HG03378 (cell line): ENCODE results near the gene CMTM4.
A peak's percentile ranks its signal among the peaks of the same experiment; 100 is the strongest.
"Not testable (repeated sequence)": the region's sequence is repeated elsewhere in the genome, so short reads cannot be mapped to it uniquely, and the experiment has no call there.

Source experiments
- ATAC-seq: cut with Tn5 transposase; IDR thresholded peaks from one replicate; pipeline ENCODE4 v1.9.1; 2021; ENCODE audit warnings: mild to moderate bottlenecking, moderate library complexity; ENCODE audit not compliant: unreplicated experiment

The CMTM4 gene

DNA sequence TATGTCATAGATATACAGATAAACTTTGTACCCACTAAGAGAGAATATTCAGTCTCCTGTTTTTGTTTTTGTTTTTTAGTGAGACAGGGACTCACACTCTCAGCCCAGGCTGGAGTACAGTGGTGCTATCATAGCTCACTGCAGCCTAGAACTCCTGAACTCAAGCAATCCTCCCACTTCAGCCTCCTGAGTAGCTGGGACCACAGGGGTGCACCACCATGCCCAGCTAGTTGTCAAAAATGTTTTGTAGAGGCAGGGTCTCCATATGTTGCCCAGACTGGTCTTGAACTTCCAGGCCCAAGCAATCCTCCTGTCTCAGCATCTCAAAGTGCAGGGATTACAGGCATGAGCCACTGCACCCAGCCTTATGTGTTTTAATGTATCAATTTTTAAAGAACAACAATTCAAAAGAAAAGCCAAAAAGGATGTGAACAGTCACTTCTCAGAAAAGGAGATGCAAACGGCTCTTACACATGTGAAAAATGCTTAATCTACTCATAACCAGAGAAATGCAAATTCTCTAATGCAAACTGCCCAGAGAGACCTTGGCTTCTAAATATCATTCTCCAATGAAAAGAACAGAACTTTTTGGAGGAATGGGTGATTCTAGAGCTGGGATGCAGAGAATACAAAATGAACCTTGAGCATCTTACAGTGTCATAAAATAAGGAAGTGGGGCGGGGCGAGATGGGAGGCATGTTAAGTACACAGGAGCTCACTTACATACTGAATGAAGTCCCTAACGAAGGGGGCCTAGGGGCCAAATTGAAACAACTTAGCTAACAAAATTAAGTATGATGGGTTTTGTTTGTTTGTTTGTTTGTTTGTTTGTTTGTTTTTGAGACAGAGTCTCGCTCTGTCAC is 99.3 kb downstream of the CMTM4 start:
- ATAC-seq, result no peak

DNA sequence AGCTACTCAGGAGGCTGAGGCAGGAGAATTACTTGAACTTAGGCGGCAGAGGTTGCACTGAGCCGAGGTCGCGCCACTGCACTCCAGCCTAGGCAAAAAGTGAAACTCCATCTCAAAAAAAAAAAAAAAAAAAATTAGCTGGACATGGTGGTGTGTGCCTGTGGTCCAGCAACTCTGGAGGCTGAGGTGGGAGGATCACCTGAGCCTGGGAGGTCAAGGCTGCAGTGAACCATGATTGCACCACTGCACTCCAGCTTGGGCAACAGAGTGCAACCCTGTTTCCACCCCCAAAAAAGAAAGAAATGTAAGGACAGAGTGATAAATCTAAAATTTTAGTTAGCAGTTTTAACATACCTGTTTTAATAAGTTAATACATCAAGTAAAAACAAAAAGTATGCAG is 100.0 kb downstream of the CMTM4 start:
- not testable (repeated sequence) for ATAC-seq

DNA sequence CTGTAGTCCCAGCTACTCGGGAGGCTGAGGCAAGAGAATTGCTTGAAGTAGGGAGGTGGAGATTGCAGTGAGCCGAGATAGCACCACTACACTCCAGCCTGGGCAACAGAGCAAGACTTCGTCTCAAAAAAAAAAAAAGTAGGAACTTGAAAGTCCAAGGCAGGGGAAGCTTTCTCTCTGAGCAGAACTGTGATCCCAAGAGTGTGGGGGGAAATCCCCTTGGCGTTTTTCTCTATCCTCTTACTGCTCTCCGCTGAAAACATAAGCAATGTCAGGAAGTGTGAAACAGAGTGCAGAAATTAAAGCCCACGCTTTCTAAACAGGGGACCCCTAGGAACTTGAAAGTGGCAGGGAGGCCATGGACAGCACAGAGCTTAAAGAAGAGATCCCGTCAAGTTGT is 101.8 kb downstream of the CMTM4 start:
- ATAC-seq, result no peak

DNA sequence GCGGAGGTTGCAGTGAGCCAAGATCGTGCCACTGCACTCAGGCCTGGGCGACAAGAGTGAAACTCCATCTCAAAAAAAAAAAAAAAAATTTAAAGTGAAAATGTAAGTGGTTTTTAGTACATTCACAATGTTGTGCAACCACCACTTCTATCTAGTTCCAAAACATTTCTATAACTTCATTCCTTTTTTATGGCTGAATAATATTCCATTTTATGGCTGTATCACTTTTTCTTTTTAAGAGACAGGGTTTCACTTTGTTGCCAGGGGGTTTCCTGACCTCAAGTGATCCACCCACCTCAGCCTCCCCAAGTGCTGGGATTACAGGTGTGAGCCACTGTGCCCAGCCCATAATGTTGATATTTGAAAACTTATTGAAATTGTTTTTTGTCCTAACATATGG is 103.7 kb downstream of the CMTM4 start:
- ATAC-seq, result no peak

DNA sequence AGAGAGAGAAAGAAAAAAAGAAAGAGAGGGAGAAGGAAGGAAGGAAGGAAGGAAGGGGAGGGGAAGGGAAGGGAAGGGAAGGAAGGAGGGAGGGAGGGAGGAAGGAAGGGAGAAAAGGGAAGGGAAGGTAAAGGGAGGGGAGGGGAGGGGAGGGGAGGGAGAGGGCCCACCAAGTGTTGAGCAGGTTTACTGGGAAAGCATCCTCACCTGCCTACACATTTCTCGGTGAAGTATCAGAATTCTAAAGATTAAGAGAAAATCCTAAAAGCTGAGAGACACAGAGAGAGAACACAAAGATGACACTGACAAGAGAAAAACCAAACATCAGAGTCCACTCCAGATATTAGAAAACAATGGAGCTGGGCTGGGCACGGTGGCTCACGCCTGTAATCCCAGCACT is 104.3 kb downstream of the CMTM4 start:
- no peak for ATAC-seq

DNA sequence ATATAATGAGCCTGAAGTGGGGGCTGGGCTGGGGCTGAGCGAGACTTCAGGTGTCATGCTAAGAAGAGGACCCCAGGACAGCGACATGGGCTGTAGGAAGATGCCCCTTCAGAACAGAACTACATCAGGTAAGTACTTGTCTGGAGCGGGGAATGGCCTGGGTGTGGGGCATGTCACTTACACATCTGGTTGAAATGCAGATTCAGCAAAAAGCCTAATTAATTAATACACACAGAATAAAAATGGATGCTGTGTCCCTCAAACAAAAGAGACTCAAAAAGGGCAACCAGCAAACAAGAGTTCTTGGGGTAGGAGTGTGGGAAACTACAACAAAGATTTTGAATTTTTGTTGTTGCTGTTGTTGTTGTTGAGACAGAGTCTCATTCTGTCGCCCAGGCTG is 105.5 kb downstream of the CMTM4 start:
- ATAC-seq, result no peak

DNA sequence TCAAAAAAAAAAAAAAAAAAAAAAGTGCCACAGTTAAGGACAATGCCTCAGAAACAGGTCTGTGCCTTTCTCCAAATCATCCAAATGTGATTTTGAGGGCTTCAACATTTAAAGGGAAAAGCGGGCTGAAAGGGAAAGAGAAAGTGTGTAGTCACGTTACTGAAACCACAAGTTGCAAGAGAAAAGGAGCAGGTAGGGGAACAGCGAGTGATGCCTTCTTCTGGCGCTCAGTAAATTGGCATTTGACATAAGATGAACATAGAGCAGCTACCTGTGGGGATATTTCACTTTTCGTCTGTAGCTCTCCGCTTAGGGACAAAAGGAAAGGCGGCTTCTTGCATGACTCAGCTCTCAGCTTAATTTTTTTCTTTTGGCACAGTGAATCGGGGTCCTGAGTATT is 106.2 kb downstream of the CMTM4 start:
- no peak for ATAC-seq

DNA sequence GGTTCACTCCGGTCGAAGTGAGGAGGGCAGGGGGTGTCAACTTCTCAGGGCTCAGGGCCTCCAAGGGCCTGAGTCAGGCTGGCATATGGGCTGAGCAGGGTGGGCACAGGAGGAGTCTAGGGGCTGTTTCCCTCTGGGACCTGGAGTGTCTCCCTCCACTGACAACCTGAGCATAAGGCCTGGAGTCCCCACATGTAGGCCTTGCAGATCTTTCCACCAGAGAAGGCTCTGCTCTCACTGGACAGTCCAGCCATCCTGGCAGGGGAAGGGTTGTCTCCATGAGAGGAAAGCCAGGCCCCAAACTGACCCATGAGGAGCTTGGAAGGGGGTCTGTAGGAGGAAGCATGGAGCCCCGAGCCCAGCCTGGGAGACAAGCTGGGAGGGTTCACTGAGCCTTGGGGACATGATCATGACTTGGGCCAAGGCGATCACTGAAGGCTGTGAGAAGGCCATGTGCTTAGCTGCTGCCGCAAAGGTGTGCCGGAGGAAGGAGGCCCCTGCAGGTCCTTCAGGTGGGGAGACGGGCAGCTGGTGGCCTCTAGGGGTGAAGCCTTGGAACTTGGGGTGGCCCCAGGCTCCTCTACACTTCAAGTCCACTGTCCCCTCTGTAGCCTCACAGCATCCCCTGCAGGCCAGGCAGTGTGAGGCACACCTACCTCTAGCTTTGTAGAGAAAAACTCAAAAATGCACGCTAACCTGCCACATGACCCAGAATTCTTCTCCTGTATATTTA is 107.4 kb downstream of the CMTM4 start:
- peak; percentile 84 for ATAC-seq

DNA sequence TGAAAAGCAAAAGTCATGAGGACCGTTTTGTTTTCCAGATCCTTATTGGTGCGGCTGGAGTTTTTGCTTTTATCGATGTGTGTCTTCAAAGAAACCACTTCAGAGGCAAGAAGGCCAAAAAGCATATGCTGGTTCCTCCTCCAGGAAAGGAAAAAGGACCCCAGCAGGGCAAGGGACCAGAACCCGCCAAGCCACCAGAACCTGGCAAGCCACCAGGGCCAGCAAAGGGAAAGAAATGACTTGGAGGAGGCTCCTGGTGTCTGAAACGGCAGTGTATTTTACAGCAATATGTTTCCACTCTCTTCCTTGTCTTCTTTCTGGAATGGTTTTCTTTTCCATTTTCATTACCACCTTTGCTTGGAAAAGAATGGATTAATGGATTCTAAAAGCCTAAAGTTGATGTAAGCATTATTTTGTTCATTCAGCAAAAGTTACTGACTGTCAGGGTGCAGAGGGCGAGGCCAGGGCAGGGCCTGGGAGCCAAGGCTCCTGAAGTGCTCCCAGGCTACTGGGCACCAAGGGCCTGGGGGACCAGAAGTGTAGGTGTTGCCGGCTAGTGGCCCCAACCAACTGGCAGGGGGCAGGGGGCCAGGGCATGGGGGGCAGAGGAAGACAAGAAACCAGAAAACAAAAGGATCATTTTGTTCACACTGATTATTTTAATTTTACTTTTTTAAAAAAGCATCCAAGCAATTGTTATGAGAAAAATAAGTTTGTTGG is 108.5 kb downstream of the CMTM4 start:
- ATAC-seq, result no peak

DNA sequence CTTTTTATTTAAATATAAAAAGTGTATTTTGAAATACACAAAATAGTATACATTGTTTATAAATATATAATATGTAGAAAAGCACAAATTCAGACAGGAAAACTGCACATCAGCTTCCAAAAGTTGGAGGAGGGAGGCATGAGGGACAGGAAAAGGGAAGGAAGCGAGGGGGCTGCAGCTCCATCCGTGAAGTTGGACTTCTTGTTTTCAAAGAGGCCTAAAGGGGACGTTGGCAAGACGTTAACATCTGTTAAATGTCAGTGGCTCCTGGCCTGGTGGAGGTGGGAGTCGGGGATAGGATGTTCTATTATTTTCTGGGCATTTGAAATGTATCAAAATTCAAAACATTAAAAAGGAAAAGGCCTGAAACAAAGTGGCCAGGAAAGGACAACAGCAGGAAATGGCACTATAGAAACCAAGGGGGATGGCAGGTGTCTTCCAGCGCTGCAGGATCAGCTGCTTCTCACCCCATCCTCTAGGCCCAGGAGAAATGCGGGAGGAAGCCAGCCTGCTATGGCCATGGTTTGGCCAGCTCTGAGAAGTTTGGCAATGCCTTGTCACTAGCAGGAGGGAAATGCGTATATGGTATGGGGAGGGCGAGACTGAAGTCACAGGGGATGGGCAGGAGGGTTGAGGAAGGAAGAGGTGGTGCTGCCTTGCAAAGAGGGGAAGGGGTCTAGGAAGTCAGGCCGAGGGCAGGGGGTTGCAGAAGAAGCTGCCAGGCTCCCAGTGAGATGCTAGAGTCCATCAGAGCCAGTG is 110.9 kb downstream of the CMTM4 start:
- ATAC-seq, result no peak

DNA sequence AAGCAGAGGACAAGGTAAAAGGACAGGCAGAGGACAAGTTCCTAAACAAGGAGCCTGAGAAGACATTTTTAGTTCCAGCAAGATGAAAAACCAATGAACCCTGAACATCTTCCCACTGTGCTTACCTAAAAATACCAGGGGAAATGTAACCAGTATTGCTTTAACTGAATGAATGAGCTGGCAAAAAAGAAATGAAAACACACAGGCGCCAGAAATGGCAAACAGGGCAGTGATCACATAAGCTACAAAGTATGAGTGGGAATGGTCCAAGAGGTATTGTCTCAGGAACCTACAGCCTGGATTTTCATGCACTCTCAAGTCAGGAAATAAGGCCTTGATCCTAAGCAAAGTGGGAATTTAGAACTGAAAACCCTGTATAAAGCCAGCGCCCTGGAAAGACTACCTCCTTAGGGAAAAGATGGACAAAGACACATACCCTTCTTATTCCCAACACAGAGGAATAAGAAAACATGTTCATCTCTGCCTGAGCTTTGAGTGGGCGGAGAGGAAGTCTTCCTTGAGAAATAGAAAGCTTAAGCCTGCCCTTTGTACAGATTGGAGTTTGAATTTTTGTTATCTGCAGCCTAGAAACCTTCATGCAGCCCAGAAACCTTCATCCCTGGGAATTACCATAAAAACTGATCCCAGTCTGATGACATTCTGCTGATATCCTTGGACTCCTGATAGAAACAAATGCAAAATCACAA is 115.1 kb downstream of the CMTM4 start:
- no peak for ATAC-seq

DNA sequence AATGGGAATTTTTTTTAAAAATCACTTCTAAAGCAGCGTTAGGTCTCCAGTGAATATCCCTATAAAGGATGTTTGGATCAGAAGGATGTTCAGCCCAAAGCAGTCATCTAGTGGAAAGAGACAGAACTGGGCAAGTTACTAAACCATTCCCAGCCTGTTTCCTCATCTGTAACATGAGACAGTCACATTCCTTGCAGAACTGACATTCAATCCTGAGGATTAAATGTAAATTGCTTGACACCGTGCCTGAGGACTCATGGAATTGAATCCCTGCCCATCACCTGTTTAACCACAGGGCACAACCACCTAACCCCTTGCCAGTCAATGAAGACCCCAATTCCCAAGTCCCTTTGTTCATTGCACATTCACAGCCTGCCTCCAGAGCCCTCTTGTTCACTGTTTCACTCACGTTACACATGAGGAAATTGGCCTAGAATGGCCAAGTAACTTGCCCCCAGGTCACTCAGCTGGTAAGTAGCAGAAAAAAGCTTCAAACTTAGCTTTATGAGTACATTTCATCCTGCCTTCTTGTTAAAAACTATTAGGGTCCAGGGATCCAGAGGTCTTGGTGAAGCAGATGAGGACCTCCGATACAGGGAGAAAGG is 115.8 kb downstream of the CMTM4 start:
- ATAC-seq, result no peak

DNA sequence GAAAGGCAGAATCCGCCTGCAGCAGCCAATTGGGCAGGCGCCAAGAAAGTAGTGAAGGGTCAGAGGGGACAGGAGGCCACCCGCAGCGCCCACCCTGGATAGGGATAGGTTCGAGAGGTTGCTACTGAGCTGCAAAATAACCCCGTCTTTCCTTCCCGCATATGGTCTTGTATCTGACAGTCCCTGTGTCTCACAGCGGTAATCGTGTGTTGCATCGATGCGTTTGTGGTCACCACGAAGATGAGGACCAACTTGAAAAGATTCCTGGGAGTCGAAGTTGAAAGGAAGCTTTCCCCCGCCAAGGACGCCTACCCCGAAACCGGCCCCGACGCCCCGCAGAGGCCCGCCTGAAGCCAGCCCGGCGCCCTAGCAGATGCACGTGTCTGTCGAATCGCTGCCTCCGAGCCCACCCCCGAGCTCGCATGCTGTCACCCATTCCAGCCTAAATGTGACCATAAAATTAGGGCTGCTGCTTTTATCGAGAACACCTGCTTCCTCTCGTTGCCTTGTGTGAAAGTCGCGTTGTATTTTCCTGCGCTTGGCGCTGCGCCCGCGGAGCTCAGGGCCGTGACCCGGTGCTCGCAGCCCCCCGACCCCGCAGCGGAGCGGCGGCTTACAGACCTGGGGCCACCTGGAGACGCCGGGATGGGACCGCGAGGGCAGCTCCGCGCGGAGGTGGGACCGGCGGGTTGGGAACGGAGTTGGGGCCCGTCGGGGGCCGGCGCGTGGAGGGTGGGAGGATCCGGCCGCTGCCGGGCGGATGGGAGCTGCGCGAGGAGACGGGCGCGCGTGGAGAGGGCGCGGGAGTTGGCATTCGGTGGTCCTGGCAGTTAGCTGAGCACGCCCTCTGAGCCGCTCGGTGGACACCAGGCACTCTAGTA is 117.7 kb downstream of the CMTM4 start, which contains the start of gene CMTM2:
TSS of gene CMTM2 (plus strand) at position 813 of the 881 bp plus-strand sequence. CDS start 145 bp downstream, outside the sequence.
- no peak for ATAC-seq

DNA sequence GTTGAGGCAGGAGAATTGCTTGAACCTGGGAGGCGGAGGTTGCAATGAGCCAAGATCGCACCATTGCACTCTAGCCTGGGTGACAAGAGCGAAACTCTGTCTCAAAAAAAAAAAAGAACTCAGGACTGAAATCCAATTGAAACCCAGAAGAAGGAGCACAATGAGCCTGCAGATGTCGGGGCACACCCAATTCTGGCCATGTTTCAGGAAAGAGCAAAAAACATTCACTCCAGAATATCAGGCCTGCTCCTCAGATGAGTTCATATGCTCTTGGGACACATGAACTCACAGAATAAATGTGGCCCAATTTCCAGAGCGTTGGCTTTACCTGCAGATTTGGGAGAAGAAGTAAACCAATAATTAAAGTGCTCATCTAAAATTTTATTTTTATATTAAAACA is 120.2 kb downstream of the CMTM4 start:
- ATAC-seq, result no peak

DNA sequence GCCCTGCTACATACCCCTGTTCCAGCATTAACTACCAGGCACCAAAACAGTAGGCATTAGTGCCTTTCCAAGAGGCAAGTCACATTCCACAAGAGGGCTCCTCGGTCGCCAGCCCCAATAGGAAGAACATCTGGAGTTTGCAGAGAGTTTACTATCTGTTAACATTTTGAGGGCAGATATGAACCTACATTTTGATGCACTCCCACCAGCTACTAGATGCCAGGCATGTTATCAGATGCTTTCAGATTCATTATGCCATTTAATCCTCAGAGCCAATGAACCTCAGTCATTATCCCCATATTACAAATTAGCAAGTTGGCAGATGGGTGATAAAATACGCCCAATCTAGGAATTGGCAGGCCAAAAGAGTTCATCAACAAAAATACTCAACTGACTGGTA is 121.5 kb downstream of the CMTM4 start:
- ATAC-seq, result no peak

DNA sequence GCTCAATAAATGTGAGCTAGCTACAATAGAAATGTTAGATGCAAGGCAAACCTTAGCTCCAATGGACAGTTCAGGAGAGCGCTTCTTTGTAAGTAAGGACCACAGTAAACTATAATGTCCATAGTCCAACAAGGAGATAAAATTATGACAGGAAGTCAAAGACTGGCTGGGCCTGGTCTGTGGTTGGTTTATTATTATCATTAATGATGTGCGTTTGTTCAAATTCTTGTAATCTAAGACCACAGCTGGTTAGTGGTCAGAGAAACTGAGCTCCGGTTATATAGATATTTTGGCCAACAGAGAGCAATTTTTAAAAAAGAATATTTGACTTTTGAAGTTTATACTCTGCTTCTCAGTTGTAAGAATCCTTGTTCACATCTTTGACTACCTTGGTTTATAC is 122.0 kb downstream of the CMTM4 start:
- ATAC-seq, result no peak

DNA sequence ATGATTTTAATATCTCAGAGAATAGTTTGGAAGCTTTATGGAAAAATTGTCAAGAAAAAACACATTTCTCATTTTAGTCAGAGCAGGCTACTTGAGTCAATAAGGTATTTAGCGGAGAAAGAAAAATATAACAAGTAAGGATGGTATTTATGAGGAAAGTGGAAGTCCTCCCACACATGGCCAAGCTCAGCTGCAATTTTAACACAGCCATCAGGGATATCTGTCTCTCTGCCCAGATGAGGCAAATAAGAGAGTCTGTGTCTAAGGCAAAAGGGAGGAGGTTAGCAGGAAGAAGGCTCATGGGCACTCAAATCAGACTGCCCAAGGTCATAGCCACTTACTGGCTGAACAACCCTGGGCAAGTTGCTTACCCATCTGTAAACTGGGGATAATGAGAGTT is 122.5 kb downstream of the CMTM4 start:
- no peak for ATAC-seq

DNA sequence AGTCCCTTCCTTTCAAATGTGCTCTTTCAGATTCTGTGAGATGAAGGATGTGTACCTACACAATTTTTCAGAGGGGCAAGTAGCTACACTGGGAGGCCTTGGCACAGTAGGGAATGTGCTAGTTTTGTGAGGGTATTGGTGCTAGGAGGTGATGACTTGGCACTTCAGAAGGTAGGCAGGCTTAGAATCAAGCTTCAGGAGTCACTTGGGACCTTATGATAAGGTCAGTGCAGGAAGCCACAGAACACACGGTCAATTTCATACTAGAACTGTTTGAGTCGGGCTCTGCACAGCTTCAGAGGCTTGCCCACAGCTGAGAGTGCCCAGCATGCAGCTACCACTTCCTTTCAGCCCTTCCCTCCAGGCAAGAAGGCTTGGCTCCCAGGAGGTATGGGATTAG is 124.2 kb downstream of the CMTM4 start:
- no peak for ATAC-seq
